Osteoblast (primary cell): ENCODE results near the gene CMTM3. TPM values are rescaled to one million over a fixed set of nuclear protein-coding genes. Genes with fewer than 3 reads are reported as not detected.
A peak's percentile ranks its signal among the peaks of the same experiment; 100 is the strongest.

ENCODE experiments used
- DNase-seq: peaks from one replicate; pipeline ENCODE4 v3.0.0; 2011; ENCODE audit warnings: low spot score, mixed read lengths; ENCODE audit not compliant: insufficient read length; ENCODE audit errors: missing footprints
- H2AFZ ChIP-seq: 2 replicates; pipeline ENCODE4 v1.6.0; 2011; ENCODE audit warnings: mild to moderate bottlenecking, low read length
- H3K27ac ChIP-seq: 2 replicates; pipeline ENCODE4 v1.5.1; 2011; ENCODE audit warnings: mild to moderate bottlenecking, low read depth, low read length, moderate library complexity
- H3K27me3 ChIP-seq: 2 replicates; pipeline ENCODE4 v1.6.0; 2012; ENCODE audit warnings: mild to moderate bottlenecking, control low read depth, inconsistent platforms, low read length, moderate library complexity; ENCODE audit not compliant: insufficient read depth
- H3K36me3 ChIP-seq: 2 replicates; pipeline ENCODE4 v1.5.1; 2011; ENCODE audit warnings: mild to moderate bottlenecking, low read length, control low read depth, moderate library complexity; ENCODE audit not compliant: insufficient read depth
- H3K4me1 ChIP-seq: 2 replicates; pipeline ENCODE4 v1.5.1; 2011; ENCODE audit warnings: mild to moderate bottlenecking, low read length, control low read depth, moderate library complexity; ENCODE audit not compliant: insufficient read depth
- H3K4me2 ChIP-seq: 2 replicates; pipeline ENCODE4 v1.6.0; 2011; ENCODE audit warnings: mild to moderate bottlenecking, low read length; ENCODE audit not compliant: insufficient read depth
- H3K4me3 ChIP-seq: fragments of 200-600 bp; sonication (generic); 3 replicates; pipeline ENCODE4 v1.5.1; 2012; ENCODE audit warnings: mild to moderate bottlenecking, low read length, inconsistent platforms; ENCODE audit not compliant: insufficient read depth
- H3K79me2 ChIP-seq: 2 replicates; pipeline ENCODE4 v1.6.0; 2012; ENCODE audit warnings: mild to moderate bottlenecking, low read length, control low read depth, inconsistent platforms; ENCODE audit not compliant: insufficient read depth
- H3K9me3 ChIP-seq: 2 replicates; pipeline ENCODE4 v1.5.1; 2011; ENCODE audit warnings: low read depth, low read length, control low read depth
- H4K20me1 ChIP-seq: 2 replicates; pipeline ENCODE4 v1.6.0; 2012; ENCODE audit warnings: mild to moderate bottlenecking, low read length, control low read depth; ENCODE audit not compliant: insufficient read depth
- CTCF ChIP-seq: IDR thresholded peaks from 2 replicates; pipeline ENCODE4 v1.5.1; 2011; ENCODE audit warnings: mild to moderate bottlenecking, low read depth, low read length, moderate library complexity; ENCODE audit errors: extremely low read depth
- total RNA-seq: library from RNA; depleted of rRNA; stranded (reverse); fragments of >200 nt; gene quantifications from 2 replicates; pipeline ENCODE4 v1.2.3, GENCODE V29; 2012

The CMTM3 gene
- total RNA-seq, 1 donor = 24.6 TPM

GRCh38 chr16:66605177-66605978 is 874 bp downstream of the CMTM3 start:
- Histone ChIP-seq H3K4me2 (peak overlapping the region; percentile 82), H3K27ac (peak overlapping the region; percentile 41), H3K4me3 (peak overlapping the region; percentile 84), H2AFZ (no peak overlapping the region), H3K27me3 (no peaks in the 10 kb centered on the region), H3K36me3 (peaks cover 8% of the 10 kb centered on the region), H3K4me1 (peaks cover 21% of the 10 kb centered on the region), H4K20me1 (peaks cover 10% of the 10 kb centered on the region), H3K79me2 (peaks cover 29% of the 10 kb centered on the region), H3K9me3 (no peaks in the 10 kb centered on the region)
- TF ChIP-seq CTCF = no peak
- DNase-seq = peak; percentile 95

GRCh38 chr16:66605979-66606751 is 1.7 kb downstream of the CMTM3 start:
- peaks cover 29% of the 10 kb centered on the region for H3K79me2 ChIP-seq
- H3K4me1 ChIP-seq = peaks cover 21% of the 10 kb centered on the region
- peak overlapping the region; percentile 82 for H3K4me2 ChIP-seq
- H3K9me3 ChIP-seq = no peaks in the 10 kb centered on the region
- peaks cover 10% of the 10 kb centered on the region for H4K20me1 ChIP-seq
- no peak for TF ChIP-seq CTCF
- no peak overlapping the region for H2AFZ ChIP-seq
- H3K36me3 ChIP-seq = peaks cover 15% of the 10 kb centered on the region
- H3K27me3 ChIP-seq = no peaks in the 10 kb centered on the region
- DNase-seq = peak; percentile 88
- peak overlapping the region; percentile 23 for H3K27ac ChIP-seq
- H3K4me3 ChIP-seq = peak overlapping the region; percentile 84

GRCh38 chr16:66608241-66609138 is 4.0 kb downstream of the CMTM3 start:
- no peaks in the 10 kb centered on the region for H3K9me3 ChIP-seq
- H3K36me3 ChIP-seq = peaks cover 34% of the 10 kb centered on the region
- H2AFZ ChIP-seq = no peak overlapping the region
- H3K4me3 ChIP-seq = no peak overlapping the region
- TF ChIP-seq CTCF = peak; percentile 96
- peak; percentile 99 for DNase-seq
- H3K4me2 ChIP-seq = peak overlapping the region; percentile 20
- H3K79me2 ChIP-seq = peaks cover 29% of the 10 kb centered on the region
- H3K27ac ChIP-seq = peak overlapping the region; percentile 37
- H3K27me3 ChIP-seq = no peaks in the 10 kb centered on the region
- peaks cover 21% of the 10 kb centered on the region for H3K4me1 ChIP-seq
- H4K20me1 ChIP-seq = peaks cover 10% of the 10 kb centered on the region
